NCI-H146 treated with DMSO at 0.1 percent for 48 hours (cell line): ENCODE results near the gene NOX3.
"Not testable (repeated sequence)": the region's sequence is repeated elsewhere in the genome, so short reads cannot be mapped to it uniquely, and the experiment has no call there.

Source experiments
- DNase-seq: peaks from one replicate; lab custom pipeline; 2025; ENCODE audit not compliant: unreplicated experiment; lab: John Stamatoyannopoulos, UW

The NOX3 gene

DNA sequence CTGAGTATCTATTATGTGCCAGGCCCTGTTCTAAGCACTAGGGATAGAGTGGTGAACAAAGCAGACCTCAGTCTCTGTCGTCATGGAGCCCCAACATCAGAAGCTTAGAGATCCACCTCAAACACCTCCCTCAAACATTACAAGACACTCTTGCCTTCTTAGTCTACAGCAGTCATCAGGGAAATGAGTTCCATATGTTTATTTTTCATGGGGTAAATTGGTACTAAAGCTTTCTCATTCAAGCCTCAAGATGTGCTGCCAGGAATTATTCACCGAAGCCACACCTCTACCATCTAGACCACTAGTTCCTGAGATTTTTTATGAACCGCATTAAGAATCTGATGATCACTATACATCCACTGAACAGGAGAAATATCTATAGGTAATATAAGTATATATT is 82.4 kb downstream of the NOX3 start:
- no peak for DNase-seq

DNA sequence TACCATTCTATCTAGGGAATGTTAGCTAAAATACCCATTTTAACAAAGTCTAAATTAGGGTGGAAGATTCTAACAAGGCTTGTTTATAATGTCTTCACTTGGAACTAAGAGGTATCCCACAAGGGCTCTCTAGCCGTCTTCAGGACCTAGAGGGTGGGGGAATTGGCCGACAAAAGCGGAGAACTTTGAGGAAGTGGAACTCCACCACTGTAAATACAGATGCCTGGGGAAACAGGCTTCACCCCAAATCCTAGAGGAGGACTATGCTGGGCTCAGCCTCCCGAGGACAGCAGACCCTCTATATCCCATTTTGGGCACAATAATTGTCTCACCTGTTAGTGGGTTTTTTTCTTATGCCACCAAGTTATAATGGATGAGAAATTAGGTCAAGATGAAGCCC is 83.4 kb downstream of the NOX3 start:
- DNase-seq: no peak

DNA sequence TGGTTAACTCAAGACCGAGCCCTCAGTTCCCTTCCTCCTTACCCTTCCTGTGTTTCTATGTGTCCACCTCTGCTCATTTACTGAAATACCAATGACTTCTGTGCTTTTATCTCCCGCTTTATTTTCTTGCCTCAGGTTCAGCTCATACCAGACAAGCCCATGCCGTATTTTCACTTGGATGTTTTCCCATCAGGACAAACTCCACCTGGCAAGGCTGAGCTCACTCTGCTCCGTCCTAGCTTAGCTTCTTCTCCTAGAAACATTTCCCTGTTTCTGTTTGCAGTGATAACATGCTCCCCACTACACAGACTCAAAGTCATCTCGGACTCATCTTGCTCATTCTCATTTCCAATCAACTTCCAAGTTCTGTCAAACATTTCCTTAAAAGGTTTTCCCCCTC is 84.4 kb downstream of the NOX3 start:
- DNase-seq: no peak

DNA sequence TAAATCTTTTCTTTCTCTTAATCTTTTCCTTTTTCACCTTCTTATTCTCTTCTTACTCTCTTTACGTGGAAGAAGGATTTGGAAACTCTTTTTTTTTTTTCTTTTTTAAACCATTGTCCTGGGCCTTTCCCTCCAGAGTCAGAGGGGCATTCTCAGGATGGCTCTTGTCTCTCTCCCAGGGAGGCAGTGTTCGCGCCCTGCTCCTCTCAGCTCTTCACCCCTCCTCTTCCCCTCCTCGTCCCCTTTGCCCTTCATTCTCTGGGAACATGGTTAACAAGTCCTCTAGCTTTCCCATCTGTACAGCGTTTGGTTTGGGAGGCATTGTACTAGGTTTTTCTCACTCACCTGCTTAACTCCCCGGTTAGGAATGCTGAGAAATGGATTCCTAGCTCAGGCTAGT is 89.3 kb downstream of the NOX3 start:
- DNase-seq: no peak

DNA sequence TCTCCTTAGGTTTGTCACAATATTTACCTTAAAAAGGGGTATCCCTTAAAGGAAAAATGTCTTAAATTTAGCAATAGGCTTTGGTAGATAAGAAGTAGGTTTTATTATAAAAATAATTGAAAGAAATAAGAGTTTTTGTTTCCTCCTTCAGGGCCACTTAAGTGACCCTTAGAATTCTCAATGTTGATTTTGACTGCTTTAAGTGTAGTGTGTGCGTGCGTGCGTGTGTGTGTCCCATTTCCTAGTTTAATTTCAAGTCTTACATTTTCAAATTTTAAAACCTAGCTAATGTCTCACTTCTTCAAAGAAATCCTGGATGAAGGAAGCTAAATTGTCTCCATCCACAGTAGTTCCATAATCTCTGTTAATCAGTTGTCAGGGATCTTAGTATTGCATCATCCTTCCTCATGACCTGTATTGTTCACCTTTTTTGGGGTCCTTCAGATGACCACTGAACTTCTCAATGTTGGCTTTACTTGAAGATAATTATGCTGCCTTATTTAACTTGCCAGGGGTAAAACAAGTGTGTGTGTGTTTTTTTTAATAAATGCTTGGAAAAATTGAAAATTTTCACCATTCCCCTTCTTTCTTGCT is 90.7 kb downstream of the NOX3 start:
- no peak for DNase-seq

DNA sequence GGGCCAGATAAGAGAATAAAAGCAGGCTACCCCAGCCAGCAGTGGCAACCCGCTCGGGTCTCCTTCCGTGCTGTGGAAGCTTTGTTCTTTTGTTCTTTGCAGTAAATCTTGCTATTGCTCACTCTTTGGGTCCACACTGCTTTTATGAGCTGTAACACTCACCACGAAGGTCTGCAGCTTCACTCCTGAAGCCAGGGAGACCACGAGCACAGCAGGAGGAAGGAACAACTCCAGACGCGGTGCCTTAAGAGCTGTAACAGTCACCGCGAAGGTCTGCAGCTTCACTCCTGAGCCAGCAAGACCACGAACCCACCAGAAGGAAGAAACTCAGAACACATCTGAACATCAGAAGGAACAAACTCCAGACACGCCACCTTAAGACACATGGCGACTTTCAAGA is 91.6 kb downstream of the NOX3 start:
- DNase-seq: not testable (repeated sequence)

DNA sequence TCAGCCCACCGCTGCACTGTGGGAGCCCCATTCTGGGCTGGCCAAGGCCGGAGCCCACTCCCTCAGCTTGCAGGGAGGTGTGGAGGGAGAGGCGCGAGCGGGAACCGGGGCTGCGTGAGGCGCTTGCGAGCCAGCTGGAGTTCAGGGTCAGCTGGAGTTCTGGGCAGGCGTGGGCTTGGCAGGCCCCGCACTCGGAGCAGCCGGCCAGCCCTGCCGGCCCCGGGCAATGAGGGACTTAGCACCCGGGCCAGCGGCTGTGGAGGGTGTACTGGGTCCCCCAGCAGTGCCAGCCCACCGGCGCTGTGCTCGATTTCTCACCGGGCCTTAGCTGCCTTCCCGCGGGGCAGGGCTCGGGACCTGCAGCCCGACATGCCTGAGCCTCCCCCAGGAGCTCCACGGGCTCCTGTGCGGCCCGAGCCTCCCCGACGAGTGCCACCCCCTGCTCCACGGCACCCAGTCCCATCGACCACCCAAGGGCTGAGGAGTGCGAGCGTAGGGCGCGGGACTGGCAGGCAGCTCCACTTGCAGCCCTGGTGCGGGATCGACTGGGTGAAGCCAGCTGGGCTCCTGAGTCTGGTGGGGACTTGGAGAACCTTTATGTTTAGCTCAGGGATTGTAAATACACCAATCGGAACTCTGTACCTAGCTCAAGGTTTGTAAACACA is 92.5 kb downstream of the NOX3 start:
- not testable (repeated sequence) for DNase-seq

DNA sequence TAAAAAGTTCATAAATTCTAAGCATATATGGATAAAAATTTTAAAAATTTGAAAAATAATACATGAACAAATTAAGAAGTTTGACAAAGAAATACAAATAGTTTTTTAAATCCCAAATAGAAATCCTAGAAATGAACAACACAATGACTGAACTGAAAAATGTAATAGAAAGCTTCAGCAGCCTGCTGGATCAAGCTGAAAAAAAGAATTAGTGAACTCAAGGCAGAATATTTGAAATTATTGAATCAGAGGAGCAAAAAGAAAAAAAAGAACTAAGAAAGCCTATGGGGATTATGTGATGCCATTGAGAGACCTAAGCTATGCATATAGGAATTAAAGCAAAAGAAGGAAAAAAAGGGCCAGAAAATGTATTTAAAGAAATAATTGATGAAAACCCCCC is 101.5 kb downstream of the NOX3 start:
- no peak for DNase-seq

DNA sequence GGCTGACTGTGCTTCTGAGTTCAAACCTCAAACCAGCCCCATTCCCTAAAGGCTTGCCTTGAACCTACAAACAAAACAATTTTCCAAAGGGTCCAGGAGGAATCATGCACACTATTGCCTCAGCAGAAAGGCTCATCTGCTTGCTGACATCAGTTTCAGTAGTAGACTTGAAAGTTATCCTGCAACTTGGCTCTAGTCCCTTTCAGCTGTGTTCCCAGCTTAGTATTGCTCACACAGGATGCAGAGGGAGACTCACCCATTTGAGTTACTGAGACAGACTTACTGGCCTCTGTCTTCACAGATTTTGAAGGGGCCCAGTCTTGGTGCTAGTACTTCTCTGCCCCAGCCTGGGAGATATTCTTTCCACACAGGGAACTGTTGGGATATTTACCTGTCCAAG is 102.8 kb downstream of the NOX3 start:
- DNase-seq: no peak

DNA sequence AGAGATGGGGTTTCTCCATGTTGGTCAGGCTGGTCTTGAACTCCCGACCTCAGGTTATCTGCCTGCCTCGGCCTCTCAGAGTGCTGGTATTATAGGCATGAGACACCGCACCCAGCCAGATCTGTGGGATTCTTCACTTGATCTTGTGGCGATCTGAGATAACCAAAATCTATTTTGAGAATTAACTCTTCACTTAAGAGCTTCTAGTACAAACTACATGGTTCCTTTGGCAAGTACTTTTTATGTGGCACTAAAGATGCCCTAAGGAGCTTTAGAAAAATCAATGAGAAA is 103.6 kb downstream of the NOX3 start:
- no peak for DNase-seq

DNA sequence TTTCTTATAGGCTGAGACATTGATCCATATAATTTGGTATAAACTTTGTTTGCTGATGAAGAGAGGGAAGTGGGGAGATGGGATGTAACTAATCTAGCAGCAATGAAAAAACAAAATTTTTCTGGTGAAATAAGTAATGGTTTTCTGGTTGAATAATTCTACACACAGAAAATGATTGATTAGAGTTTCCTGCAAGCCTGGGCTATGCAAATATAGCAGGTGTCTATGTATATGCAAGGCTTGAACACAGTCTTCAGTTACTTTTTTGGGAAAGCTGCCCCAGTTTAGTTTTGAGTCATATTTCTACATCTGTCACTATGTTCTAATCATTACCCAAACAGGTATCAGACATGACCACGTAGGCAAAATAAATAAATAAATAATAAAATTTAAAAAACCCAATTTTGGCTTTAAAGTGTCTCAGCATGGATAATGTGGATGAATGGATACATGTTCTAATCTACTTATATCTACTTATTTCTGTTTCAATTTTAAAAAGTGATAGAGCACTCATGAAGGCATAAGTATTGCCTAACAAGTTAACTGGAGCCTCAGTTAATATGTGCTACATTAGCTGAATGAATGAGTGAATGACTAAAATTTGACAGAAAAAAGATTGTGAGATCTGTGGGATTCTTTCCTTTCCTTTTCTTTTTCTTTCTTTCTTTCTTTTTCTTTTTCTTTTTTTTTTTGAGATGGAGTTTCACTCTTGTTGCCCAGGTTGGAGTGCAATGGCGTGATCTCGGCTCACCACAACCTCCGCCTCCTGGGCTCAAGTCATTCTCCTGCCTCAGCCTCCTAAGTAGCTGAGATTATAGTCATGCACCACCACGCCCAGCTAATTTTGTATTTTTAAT is 104.1 kb downstream of the NOX3 start:
- no peak for DNase-seq

DNA sequence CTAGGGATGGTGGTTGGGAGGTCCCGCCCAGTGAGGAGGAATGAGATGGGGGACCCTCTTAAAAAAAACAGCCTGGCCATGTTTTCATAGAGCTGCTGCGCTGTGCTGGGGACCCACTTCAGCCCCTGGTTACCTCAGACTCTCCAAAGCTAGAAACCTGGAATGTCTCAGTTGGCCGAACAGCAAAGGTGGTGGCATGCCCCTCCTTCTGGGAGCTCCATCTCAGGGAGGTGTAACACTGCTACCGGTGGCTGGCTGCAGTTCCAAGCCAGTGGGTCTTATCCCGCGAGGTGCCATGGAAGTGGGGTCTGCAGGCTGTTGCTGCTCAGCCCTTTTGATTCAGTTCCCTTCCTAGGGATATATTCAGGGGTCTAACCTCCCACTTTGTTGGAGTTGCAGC is 105.7 kb downstream of the NOX3 start:
- no peak for DNase-seq

DNA sequence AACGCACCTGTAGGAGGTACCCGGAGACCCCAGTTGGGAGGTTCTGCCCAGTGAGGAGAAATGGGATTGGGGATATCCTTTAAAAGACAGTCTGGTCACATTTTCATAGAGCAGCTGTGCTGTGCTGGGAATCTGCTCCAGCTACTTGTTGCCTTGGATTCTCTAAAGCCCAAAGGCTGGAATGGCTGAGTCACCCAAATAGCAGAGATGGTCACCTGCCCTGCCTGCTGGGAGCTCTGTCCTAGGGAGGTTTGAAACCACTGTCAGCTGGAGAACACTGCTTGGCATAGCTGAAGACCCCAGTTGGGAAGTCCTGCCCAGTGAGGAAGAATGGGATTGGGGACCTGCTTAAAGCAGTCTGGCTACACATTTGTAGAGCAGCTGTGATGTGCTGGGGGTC is 106.5 kb downstream of the NOX3 start:
- DNase-seq: no peak

DNA sequence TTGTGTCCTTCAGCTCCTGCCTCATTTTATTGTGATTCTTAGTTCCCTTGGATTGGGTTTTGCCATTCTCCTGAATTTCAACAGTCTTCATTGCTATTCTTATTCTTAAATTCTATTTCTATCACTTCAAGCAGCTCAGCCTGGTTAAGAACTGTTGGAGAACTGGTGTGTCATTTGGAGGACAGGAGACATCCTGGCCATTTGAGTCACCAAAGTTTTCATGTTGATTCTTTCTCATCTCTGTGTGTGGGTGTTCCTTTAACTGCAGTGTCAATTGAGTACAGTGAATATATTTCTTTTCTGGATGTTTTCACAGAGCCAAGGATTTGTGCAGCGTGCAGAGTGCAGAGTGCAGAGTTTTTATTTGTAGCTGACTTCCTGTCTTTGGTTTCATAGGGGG is 107.8 kb downstream of the NOX3 start:
- DNase-seq: no peak

DNA sequence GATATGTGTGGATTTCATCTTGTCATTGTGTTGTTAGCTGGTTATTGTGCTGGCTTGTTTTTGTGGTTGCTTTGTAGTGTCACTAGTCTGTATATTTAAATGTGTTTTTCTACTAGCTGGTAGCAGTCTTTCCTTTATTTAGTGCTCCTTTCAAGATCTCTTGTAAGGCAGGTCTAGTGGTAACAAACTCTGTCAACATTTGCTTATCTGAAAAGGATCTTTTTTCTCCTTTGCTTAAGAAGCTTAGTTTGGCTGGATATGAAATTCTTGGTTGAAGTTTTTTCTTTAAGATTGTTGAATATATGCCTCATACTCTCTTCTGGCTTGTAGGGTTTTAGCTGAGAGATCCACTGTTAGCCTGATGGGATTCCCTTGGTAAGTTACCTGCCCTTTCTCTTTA is 108.7 kb downstream of the NOX3 start:
- DNase-seq: no peak
